Subcutaneous abdominal adipose tissue (tissue), 5 donors: ENCODE data around the gene NDUFB7.
"Not testable (repeated sequence)": the region's sequence is repeated elsewhere in the genome, so short reads cannot be mapped to it uniquely, and the experiment has no call there.

Experiments used
- H3K27ac ChIP-seq: one replicate; pipeline ENCODE4 v1.7.0; 2013; ENCODE audit warnings: low read depth, mild to moderate bottlenecking, inconsistent platforms, low read length, moderate library complexity
- H3K27me3 ChIP-seq, 5 donors: one replicate each; pipeline ENCODE4 v1.7.0; 2013; ENCODE audit warnings: low read length in 5 of 5, inconsistent platforms in 1 of 5; ENCODE audit not compliant: control insufficient read depth in 5 of 5, insufficient read depth in 4 of 5
- H3K36me3 ChIP-seq, 5 donors: one replicate each; pipeline ENCODE4 v1.7.0; 2013; ENCODE audit warnings: low read length in 5 of 5; ENCODE audit not compliant: control insufficient read depth in 5 of 5, insufficient read depth in 5 of 5
- H3K4me1 ChIP-seq, 5 donors: one replicate each; pipeline ENCODE4 v1.7.0; 2013; ENCODE audit warnings: low read length in 5 of 5, mild to moderate bottlenecking in 3 of 5, moderate library complexity in 1 of 5; ENCODE audit not compliant: control insufficient read depth in 5 of 5, insufficient read depth in 5 of 5
- H3K4me3 ChIP-seq, 5 donors: one replicate each; pipeline ENCODE4 v1.7.0; 2013; ENCODE audit warnings: low read length in 5 of 5, low read depth in 1 of 5
- H3K9ac ChIP-seq, 5 donors: one replicate each; pipeline ENCODE4 v1.7.0; 2013; ENCODE audit warnings: low read length in 5 of 5, mild to moderate bottlenecking in 4 of 5, moderate library complexity in 3 of 5
- H3K9me3 ChIP-seq, 5 donors: one replicate each; pipeline ENCODE4 v1.7.0; 2013; ENCODE audit warnings: low read length in 5 of 5; ENCODE audit not compliant: control insufficient read depth in 5 of 5
- donor health status: healthy.
- donor health status: healthy.
- donor health status: healthy.
- donor health status: healthy.
- donor health status: healthy.

NDUFB7 gene

GRCh38 chr19:14544047-14544446, 27.8 kb downstream of the NDUFB7 start:
- Histone ChIP-seq H3K9ac (no peak overlapping the region), H3K36me3 (peaks cover 0 to 8% (median 3%) of the 10 kb centered on the region in 5 donors), H3K27me3 (no peaks in the 10 kb centered on the region), H3K4me3 (no peak overlapping the region), H3K4me1 (peaks cover 5 to 25% (median 21%) of the 10 kb centered on the region in 5 donors), H3K9me3 (no peaks in the 10 kb centered on the region), H3K27ac (no peak overlapping the region)

GRCh38 chr19:14542711-14543328, 29.0 kb downstream of the NDUFB7 start:
- Histone ChIP-seq H3K9me3 (no peaks in the 10 kb centered on the region), H3K4me1 (peaks cover 5 to 25% (median 21%) of the 10 kb centered on the region in 5 donors), H3K27ac (no peak overlapping the region), H3K9ac (no peak overlapping the region), H3K36me3 (peaks cover 0 to 4% (median 3%) of the 10 kb centered on the region in 5 donors), H3K27me3 (no peaks in the 10 kb centered on the region), H3K4me3 (peak overlapping the region in 1 of 5 donors; percentile 44)

GRCh38 chr19:14541979-14542378, 29.9 kb downstream of the NDUFB7 start:
- H3K9ac ChIP-seq, H3K36me3 ChIP-seq: not testable (repeated sequence)

GRCh38 chr19:14540741-14541525, 30.9 kb downstream of the NDUFB7 start:
- H3K4me3 ChIP-seq = no peak overlapping the region
- H3K36me3 ChIP-seq = peaks cover 0 to 4% (median 3%) of the 10 kb centered on the region in 5 donors
- peak overlapping the region in 1 of 5 donors; percentile 38 for H3K9ac ChIP-seq
- no peaks in the 10 kb centered on the region for H3K9me3 ChIP-seq
- H3K4me1 ChIP-seq = peaks cover 5 to 29% (median 24%) of the 10 kb centered on the region in 5 donors
- H3K27ac ChIP-seq = no peak overlapping the region
- no peaks in the 10 kb centered on the region for H3K27me3 ChIP-seq

More at GRCh38 chr19:14541979-14542378, 29.9 kb downstream of the NDUFB7 start:
- H3K4me3 ChIP-seq, H3K27me3 ChIP-seq, H3K9me3 ChIP-seq, H3K27ac ChIP-seq: not testable (repeated sequence)
- H3K4me1 ChIP-seq = peaks cover 5 to 29% (median 23%) of the 10 kb centered on the region in 5 donors

GRCh38 chr19:14536926-14537692, 34.8 kb downstream of the NDUFB7 start:
- H3K9me3 ChIP-seq = no peaks in the 10 kb centered on the region
- H3K4me3 ChIP-seq = peak overlapping the region in 2 of 5 donors; percentile 18 to 42
- H3K27me3 ChIP-seq = no peaks in the 10 kb centered on the region
- no peak overlapping the region for H3K9ac ChIP-seq
- H3K4me1 ChIP-seq = peaks cover 0 to 11% (median 7%) of the 10 kb centered on the region in 5 donors
- peaks cover 0 to 4% (median 3%) of the 10 kb centered on the region in 5 donors for H3K36me3 ChIP-seq
- no peak overlapping the region for H3K27ac ChIP-seq

GRCh38 chr19:14533450-14533849, 38.4 kb downstream of the NDUFB7 start:
- Histone ChIP-seq H3K9me3 (no peaks in the 10 kb centered on the region), H3K27me3 (no peaks in the 10 kb centered on the region), H3K27ac (no peak overlapping the region), H3K4me1 (peaks cover 0 to 39% (median 32%) of the 10 kb centered on the region in 5 donors), H3K36me3 (no peaks in the 10 kb centered on the region), H3K9ac (no peak overlapping the region), H3K4me3 (no peak overlapping the region)

GRCh38 chr19:14530506-14530905, 41.4 kb downstream of the NDUFB7 start:
- Histone ChIP-seq H3K4me1 (peaks cover 0 to 35% (median 29%) of the 10 kb centered on the region in 5 donors), H3K9me3 (no peaks in the 10 kb centered on the region), H3K36me3 (no peaks in the 10 kb centered on the region), H3K27ac (peak overlapping the region; percentile 92), H3K9ac (peak overlapping the region in 2 of 5 donors; percentile 80 to 86), H3K4me3 (peak overlapping the region in 3 of 5 donors; percentile 78 to 96 (median 93)), H3K27me3 (no peaks in the 10 kb centered on the region)

GRCh38 chr19:14530005-14530348, 41.9 kb downstream of the NDUFB7 start:
- Histone ChIP-seq H3K27me3 (no peaks in the 10 kb centered on the region), H3K36me3 (no peaks in the 10 kb centered on the region), H3K4me1 (peaks cover 0 to 35% (median 29%) of the 10 kb centered on the region in 5 donors), H3K9me3 (no peaks in the 10 kb centered on the region), H3K27ac (peak overlapping the region; percentile 92), H3K9ac (peak overlapping the region; percentile 63 to 92 (median 80)), H3K4me3 (peak overlapping the region; percentile 78 to 97 (median 93))

- no peaks in the 10 kb centered on the region for H3K36me3 ChIP-seq
- H3K9me3 ChIP-seq = no peaks in the 10 kb centered on the region
- no peaks in the 10 kb centered on the region for H3K27me3 ChIP-seq
- peak within 1 kb of the TSS; percentile 92 for H3K27ac ChIP-seq
- peak within 1 kb of the TSS; percentile 78 to 97 (median 93) for H3K4me3 ChIP-seq
- H3K9ac ChIP-seq = peak within 1 kb of the TSS; percentile 63 to 92 (median 80)
- H3K4me1 ChIP-seq = peaks cover 0 to 35% (median 29%) of the 10 kb centered on the region in 5 donors
Observed at GRCh38 chr19:14529254-14530004, 42.4 kb downstream of the NDUFB7 start, which contains the start of gene TECR. Gene TECR (plus strand): TSS chr19:14529594. CDS start chr19:14529697, 103 bp downstream.
